Cardiac muscle cell (in vitro differentiated cells and primary cell): ENCODE measurements around the gene RERG. TPM values are rescaled to one million over a fixed set of nuclear protein-coding genes. Genes with fewer than 3 reads are reported as not detected.
"Not testable (repeated sequence)": the region's sequence is repeated elsewhere in the genome, so short reads cannot be mapped to it uniquely, and the experiment has no call there.

Experiments
- DNase-seq, 2 donors: peaks; one replicate each; pipeline versions ENCODE4 v3.0.0 to v3.0.0-alpha.2; 2010 to 2017; ENCODE audit warnings: low read depth in 1 of 2, low spot score in 1 of 2
- H3K27ac ChIP-seq: fragments of 200-600 bp; sonication (generic); 2 replicates; pipeline ENCODE4 v1.5.1; 2016
- H3K27me3 ChIP-seq: fragments of 200-600 bp; sonication (generic); 2 replicates; pipeline ENCODE4 v1.6.0; 2016; ENCODE audit warnings: control low read depth
- H3K36me3 ChIP-seq: fragments of 200-600 bp; sonication (generic); 2 replicates; pipeline ENCODE4 v1.5.1; 2016; ENCODE audit warnings: control low read depth
- H3K4me1 ChIP-seq: fragments of 200-600 bp; sonication (generic); 2 replicates; pipeline ENCODE4 v1.8.1; 2017; ENCODE audit warnings: low read depth, mild to moderate bottlenecking, mixed run types
- H3K4me3 ChIP-seq: fragments of 200-600 bp; sonication (generic); 2 replicates; pipeline ENCODE4 v1.5.1; 2016; ENCODE audit warnings: mild to moderate bottlenecking
- H3K9me3 ChIP-seq: fragments of 200-600 bp; sonication (generic); 2 replicates; pipeline ENCODE4 v1.5.1; 2017; ENCODE audit warnings: low read depth, mild to moderate bottlenecking, control low read depth
- CTCF ChIP-seq: IDR thresholded peaks from 2 replicates; pipeline ENCODE4 v1.5.1; 2012; ENCODE audit warnings: low read depth, mild to moderate bottlenecking, low read length
- polyA plus RNA-seq: library from polyadenylated mRNA; unstranded; fragments of >200 nt; fragmentation: Nextera tagmentation; extraction: Ambion mirVana; gene quantifications from 2 replicates; pipeline ENCODE4 v1.2.1, GENCODE V29; 2016
- total RNA-seq: library from RNA; depleted of rRNA; stranded (reverse); fragments of >200 nt; gene quantifications from 2 replicates; pipeline ENCODE4 v1.2.3, GENCODE V29; 2016

RERG gene
- total and polyA plus RNA-seq, 2 experiments from 2014 or later, result 6.5 to 14.8 TPM

- Histone ChIP-seq H3K27ac (no peak overlapping the region), H3K27me3 (no peaks in the 10 kb centered on the region), H3K36me3 (no peaks in the 10 kb centered on the region), H3K4me3 (no peak overlapping the region), H3K9me3 (no peaks in the 10 kb centered on the region), H3K4me1 (no peaks in the 10 kb centered on the region)
- no peak for TF ChIP-seq CTCF
- no peak for DNase-seq
These were observed 133.1 kb downstream of the RERG start for GRCh38 chr12:15088105-15088504.

- DNase-seq, H3K4me1 ChIP-seq, H3K36me3 ChIP-seq, H3K27ac ChIP-seq, H3K4me3 ChIP-seq, H3K27me3 ChIP-seq, H3K9me3 ChIP-seq: not testable (repeated sequence)
These were observed 143.5 kb downstream of the RERG start for GRCh38 chr12:15077751-15078150.

GRCh38 chr12:15074351-15074750 is 146.9 kb downstream of the RERG start:
- no peaks in the 10 kb centered on the region for H3K4me1 ChIP-seq
- no peaks in the 10 kb centered on the region for H3K9me3 ChIP-seq
- no peak overlapping the region for H3K27ac ChIP-seq
- DNase-seq, result no peak
- no peaks in the 10 kb centered on the region for H3K36me3 ChIP-seq
- H3K4me3 ChIP-seq, result no peak overlapping the region
- TF ChIP-seq CTCF, result no peak
- no peaks in the 10 kb centered on the region for H3K27me3 ChIP-seq

- Histone ChIP-seq H3K4me1 (no peaks in the 10 kb centered on the region), H3K4me3 (no peak overlapping the region), H3K9me3 (no peaks in the 10 kb centered on the region), H3K27ac (no peak overlapping the region), H3K36me3 (no peaks in the 10 kb centered on the region), H3K27me3 (no peaks in the 10 kb centered on the region)
- no peak for TF ChIP-seq CTCF
- DNase-seq, result no peak
These were observed 162.1 kb downstream of the RERG start for GRCh38 chr12:15059123-15059522.

Other genes with a start within 250 kb of the RERG start
- not detected in 2 replicates for gene PDE6H, start 248.4 kb downstream of the RERG start, total RNA-seq
- not detected in 2 replicates for gene PDE6H, start 248.4 kb downstream of the RERG start, polyA plus RNA-seq
- gene PTPRO, start 101.1 kb upstream of the RERG start, total RNA-seq, result 0.07 and 0.12 TPM in 2 replicates
- not detected in 2 replicates for gene PTPRO, start 101.1 kb upstream of the RERG start, polyA plus RNA-seq